Cerebellar cortex (tissue), 1 donor: ENCODE data around the gene IQGAP2.
"Not testable (repeated sequence)": the region's sequence is repeated elsewhere in the genome, so short reads cannot be mapped to it uniquely, and the experiment has no call there.

Source experiments
- DNase-seq: peaks from one replicate; pipeline ENCODE4 v3.0.0-alpha.2; 2015; ENCODE audit warnings: low spot score

IQGAP2 gene

DNA sequence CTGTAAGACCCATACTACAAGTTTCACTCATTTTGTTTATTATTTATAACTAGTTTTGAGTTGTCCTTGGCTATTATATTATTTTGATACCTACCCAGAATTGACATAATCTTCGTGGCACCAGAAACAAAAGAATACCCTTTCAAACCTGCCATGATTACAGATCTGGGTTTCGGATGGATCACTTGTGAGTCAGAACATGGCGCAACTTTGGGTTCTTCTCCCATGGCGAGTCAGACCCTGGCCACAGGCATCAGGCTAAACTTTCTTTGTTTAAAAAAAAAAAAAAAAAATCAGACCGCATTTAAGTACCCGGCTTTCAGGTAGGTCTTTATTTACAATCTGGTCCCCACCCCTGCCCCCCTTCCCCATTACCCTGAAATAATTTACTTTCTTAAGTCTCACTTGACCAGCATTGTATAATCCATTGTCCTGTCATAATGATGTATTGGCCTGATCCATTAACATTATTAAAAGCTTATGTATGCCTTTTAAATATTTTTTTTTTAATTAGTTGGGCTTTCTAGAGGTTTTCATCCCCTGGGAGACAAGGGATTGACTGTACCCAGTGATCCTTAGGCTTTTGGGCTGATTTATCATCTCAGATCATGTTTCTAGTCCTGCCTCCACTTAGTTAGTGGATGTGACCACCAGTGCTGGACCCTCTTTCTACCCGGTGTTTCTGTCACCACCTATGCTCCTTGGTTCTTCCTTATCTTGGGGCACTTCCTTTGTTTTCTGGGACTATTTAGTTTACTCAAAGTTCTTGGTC, 176.3 kb downstream of the IQGAP2 start:
- DNase-seq, result no peak

DNA sequence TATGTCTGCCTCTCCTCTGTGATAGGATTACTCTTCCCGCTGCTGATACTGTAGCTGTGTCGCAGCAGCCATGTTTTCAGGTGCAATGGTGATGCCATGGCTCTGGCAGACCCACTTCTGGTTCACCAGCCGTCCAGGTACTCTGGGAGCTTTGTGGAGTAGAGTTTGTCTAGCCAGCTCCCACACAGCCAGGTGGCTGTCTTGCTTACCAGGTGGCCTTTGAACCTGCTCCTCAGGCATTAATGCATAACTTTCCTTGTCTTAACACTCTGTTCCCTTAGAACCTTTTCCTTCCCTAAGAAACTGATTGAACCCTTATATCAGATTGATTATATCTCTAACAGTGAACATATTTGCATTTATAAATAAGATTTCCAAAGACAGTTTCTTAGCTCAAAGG, 177.9 kb downstream of the IQGAP2 start:
- no peak for DNase-seq

DNA sequence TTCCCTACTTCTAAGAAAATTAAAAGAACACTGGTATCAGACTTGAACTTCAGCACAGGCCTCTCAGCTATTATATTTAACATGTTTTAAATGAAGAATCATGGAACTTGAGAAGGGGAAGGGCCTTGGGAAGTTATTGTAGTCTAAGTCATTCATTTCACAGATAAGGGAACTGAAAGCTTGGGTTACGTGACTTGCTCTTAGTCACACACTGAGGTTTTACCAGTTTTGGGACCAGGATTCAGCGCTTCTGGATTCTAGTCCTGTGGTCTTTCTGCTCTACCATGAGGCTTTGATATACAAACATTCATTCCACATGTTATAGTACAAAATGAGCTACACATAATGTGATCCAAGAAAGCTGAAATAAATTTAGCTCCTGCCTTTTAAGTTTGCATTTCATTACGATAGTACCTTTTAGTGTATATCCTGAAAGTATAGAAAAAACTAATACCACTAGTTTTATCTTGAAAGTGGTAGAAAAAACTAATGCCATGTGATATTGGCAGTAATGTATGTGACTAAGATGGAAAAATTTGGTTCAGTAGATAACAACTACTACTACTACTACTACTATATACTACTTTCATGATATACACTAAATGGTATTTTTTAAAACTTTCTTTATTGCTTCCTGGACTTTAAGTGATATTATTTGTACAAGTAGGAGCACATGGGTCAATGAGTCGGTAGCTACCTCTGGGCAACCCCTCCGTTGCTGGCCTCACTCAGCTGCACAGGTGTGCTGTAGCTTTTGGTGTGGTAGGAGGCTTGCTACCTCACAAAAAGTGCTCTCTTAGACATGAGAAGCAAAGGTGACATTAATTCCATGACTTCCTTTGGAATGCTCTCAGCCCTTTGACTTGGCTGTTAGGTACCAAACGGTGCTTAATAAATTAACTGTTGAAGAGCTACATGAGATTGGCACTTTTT, 179.4 kb downstream of the IQGAP2 start:
- DNase-seq, result no peak

DNA sequence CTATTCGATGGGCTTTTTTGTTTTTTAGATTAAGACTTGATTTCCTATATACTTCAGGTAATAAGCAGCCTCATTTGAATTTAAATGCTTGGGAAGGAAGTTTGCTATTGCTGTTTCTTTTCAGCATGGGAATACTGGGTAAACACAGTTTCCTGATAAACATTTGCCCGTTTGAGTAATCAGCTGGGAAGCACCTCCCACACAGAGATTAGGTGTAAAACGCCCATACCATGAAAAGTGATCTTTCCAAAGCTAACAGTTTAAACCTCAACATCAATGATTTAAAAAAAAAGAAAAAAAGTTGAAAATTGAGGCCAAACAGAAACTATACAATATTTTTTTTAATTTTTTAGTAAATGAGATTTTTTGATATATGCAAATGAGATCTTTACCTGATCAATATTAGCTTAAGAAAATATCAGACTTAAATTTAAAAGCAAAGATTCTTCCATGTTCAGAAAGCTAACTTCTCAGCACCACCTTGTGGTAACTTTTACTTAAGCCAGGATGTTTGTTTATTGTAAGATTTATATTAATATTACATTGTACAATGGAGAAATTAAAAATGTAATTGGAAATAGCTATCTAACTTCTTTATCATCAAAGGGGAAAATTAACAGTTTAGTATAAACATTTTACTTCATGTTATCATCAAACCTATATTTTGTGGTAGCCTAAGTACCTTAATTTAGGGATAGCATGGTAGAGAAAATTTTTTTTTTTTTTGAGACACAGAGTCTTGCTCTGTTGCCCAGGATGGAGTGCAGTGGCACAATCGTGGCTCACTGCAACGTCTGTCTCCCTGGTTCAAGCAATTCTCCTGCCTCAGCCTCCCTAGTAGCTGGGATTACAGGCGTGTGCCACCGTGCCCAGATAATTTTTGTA, 180.3 kb downstream of the IQGAP2 start:
- DNase-seq, result peak; percentile 16

DNA sequence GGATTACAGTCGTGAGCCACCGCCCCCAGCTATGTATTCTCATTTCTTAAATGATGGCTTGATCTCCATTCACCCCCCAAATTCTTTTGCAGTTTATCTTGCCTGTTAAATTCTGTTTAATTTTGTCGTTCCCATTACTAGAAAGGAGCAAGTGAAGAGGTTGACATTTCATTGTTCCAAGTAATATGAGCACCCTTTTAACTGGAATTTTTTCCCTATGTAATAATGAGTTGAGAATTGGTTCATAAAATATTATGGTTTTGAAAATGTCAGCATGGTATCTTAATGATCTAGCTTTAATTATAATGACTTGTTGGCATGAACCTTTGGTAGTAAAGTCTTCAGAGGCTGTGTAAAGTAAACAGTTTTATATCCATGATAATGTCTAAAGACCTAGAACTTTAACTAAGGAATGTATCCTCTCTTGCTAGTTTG, 182.7 kb downstream of the IQGAP2 start:
- no peak for DNase-seq

DNA sequence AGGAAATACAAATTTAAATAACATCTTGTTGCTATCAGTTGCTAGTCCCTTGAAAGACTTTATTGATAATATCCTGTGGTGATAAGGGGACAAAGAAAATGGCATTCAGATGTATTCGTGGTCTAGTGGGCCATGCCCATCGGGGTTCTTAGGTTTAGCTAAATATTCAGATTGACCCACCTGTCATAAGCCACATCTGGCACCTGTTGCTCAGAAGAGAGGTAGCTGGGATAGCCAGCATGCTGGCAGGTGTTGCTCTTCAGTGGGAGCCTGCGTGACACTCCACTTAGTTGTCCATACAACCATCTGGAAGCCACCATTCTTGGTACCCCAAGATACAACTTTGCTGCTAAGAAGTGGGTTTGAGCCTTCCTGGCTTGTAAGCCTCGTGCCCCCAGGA, 183.4 kb downstream of the IQGAP2 start:
- no peak for DNase-seq

DNA sequence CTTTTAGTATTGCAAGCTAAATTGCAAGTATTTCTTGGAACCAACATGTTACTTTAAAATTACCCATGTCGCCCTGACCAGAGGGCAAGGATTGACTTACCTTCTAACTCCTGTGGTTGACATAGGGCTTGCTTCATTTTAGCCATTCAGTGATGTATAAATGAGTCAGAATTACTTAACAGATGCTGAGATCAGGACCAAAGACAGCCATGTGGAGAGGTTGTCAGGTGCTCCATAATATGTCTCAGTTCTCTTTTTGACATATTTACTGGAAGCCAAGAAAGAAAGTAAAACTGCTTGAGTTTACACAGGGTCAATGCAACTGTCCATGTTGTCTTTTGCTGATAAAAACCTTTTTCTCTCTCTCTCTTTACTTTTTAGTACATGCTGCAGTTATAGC, 186.9 kb downstream of the IQGAP2 start:
- DNase-seq, result no peak

DNA sequence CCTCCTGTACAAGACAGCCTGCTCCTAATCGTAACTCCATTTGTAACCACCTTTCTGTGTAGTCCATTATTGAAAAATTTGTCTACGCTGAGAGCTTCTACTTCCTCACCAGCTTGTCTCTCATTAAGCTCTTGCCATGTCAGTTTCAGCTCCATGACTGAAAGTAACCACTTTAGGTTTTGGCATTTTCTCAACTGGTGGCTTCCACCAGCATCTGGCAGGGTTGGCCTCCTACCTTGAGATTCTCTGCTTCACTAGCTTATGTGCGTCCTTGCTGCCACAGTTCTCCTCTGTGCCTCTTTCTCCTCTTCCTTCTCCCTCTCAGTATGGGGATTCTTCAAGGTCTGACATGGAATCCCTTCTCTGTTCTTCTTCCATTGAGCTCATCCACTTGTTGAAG, 188.3 kb downstream of the IQGAP2 start:
- DNase-seq, result no peak

DNA sequence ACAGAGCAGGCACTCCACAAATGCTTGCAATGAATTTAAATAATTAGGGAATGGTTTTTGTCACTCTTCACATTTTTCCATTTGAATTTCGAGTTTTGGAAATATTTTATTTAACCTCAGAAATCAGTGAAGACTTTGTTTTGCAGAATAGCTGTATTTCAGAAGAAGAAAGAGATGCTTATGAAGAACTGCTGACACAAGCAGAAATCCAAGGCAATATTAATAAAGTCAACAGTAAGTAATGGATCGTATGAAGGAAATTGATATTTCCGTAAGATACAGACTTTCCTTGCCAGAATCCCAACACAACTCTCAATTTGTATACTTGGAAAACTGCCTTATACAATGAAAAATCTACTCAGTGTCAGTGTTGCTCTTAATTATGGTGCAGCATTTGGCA, 189.6 kb downstream of the IQGAP2 start:
- no peak for DNase-seq

DNA sequence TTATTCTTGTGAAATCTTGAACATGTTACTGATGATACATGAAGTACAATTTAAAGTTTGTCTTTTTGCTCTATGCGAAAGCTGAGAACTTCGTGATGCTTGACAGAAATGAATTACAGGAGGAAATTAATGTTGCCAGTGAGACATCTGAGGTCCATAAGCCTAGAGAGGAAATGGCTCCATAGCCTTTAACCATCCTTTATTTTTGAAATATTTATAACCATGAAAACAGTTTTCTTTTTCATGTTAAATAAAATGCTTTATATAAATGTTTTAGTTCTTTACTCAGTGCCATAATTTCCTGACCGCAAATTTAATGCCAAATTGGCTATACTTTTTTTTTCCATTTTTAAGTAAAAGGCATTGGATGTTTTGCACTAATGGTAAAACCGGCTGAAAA, 191.0 kb downstream of the IQGAP2 start:
- no peak for DNase-seq

DNA sequence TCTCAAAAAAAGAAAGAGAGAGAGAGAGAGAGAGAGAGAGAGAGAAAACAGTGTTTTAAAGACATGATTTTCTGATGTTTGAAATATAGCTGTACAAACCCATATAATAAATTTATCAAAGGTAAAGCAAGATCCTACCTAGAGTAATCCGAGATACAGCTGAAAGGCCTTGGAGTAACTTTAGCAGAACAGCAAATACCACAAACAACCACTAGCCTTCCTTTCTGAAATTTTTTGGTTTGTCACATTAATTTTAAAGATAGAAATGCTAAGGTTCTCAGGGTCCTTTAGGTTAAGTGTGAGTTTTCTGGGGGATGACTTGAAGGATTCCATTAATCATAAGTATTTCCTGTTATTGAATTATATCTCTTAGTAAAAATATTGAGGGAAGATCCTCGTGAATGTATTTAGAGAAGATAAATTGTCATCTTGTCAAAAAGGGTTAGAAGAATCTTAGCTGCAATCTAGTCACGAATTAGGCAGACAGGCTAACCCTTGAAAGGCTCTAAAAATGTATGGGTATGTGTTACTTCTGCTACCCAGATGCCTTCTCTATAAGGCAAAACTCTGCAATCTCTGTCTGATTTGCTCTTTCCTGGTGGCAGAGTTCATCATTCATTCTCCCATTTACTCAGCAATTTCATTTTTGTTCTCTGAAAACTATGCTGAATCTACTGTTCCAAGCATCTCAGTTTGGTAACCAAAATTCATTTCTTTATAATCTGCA, 192.8 kb downstream of the IQGAP2 start:
- DNase-seq, result no peak

DNA sequence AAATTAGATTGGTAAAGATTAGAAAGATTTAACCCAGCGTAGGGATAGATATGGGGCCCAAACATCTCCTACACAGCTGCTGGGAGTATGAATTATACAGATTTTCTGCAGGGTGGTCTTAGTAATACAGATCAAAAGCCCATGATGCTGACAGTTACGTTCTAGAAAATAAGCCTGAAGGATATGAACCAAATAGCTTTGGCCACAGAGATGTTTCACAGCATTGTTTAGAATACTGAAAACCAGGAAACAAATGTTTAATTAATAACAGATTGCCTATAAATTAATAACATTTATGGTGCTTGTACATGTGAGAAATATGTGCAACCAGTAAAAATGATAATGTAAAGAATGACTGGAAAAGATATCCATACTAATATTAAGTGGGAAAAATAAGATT, 195.4 kb downstream of the IQGAP2 start:
- DNase-seq, result no peak

DNA sequence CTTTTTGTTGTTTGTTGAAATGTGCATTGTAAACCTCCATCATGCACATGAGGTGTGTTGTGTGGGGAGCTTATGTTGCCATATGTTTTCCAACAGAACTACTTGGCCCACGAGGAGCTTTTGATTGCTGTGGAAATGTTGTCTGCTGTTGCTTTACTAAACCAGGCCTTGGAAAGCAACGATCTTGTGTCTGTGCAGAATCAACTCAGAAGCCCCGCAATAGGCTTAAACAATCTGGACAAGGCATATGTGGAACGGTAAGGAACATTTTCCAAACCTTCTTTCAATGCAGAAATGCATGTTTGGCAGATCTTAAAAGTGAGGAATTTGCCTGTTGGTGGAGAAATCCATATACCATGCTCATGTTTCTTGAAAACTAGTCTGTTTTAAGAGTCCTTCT, 197.6 kb downstream of the IQGAP2 start:
- DNase-seq, result no peak

DNA sequence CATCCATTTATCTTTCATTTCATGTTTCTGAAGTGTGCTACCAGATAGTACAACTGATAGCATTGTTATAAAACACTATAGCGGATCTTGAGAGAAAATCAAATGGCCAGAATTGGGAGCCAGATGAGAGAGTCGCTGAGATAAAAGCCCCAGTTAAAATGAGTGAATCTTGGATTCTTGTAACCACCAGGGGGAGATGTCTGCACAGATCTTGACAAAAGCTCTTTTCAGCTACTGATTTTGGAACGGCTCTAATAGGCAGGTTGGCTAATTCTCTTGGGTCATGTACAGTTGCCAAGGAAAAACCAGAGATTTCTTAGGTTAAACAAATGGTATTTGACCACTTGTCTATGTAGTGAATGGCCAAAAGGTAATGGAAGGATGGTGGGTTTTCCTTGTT, 198.4 kb downstream of the IQGAP2 start:
- peak; percentile 75 for DNase-seq

DNA sequence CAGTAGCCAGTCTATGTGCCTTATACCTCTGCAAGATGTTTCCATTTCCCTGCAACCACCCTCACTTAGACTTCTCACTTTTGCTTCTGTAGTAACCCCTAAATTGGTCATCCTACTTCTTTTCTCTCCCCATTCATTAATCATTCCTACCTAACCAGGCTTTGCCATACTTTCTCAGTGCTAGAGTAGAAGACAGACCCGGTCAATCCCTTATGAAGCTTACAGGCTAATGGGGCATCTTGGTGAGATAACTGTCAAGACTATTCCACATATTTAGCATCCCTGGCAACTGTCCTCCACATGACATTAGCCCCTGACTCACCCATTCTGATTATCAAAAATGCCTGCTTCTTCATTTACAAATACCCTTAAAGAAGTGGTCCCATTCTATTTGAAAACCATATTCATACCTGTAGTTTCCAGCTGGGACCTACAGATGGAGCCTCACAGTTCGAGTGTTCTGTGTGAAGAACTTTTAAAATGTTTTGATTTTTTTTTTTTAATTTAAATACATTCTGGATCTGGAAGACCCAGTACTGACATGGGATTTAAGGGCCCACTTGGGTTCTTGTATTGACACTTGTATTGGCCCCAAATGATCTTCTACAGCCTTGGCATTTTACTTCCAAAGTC, 199.1 kb downstream of the IQGAP2 start:
- no peak for DNase-seq

DNA sequence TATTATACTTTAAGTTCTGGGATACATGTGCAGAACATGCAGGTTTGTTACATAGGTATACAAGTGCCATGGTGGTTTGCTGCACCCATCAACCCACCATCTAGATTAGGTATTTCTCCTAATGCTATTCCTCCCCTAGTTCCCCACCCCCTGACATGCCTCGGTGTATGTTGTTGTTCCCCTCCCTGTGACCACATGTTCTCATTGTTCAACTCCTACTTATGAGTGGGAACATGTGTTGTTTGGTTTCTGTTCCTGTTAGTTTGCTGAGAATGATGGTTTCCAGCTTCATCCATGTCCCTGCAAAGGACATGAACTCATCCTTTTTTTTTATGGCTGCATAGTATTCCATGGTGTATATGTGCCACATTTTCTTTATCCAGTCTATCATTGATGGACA, 200.9 kb downstream of the IQGAP2 start:
- not testable (repeated sequence) for DNase-seq

DNA sequence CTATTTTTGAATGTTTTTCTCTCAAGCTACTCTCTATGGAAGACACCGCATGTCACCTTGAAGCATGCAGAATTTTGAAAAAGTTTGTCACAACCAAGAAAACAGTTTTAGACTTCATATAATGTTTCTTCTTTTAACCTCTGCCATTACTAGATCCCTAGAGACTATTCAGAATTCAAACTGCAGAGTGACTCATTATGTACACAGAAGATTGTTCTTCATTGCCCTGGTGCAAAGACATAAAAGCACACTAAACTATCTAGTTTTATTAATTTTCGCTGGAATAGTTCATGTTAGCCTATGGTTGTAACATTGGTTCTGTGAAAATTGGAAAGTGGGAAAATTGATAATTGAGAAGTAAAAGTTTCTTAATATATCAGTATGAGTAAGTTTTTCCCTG, 201.8 kb downstream of the IQGAP2 start:
- DNase-seq, result no peak

DNA sequence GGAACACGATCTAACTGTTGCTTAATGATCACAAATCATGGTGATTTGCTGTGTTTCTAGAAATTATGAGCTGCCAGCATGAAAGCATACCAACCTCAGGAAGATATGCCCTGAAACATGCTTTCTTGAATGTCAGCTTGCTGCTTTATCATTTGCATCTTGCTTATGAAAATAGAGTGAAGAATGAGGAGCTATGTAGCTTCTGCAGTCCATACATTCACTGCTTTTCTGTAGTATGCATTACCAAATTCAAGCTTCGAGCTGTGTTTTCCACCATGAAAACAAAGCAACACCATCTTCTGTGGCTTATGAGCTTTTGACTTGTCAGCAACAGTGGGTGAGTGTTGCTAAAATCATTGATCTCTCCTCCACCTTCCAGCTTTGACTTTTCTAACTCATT, 203.6 kb downstream of the IQGAP2 start:
- DNase-seq, result no peak

DNA sequence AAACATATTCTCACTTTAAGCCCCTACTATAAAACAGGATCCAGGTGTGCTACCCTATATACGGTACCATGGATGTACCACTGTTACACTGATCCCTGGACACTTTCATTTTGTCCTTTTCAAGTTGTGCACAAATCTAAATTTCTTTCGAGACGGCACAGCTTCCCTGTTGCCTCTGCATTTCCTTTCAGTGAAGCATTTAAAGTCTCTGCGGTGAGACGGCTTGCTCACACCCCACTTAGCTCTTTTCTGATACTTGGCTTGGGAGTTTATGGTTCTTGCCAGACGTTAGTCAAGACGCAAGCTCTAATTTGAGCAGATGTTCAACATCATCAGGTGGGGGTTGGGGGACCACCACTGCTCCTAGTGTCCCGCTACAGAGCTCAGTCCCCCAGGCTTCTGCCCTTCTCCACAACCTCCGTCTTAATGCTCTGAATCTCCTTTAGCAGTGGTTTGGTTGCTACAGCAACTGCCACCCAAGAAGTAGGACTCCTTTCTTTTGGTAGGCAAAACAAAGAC, 204.3 kb downstream of the IQGAP2 start:
- DNase-seq, result no peak

DNA sequence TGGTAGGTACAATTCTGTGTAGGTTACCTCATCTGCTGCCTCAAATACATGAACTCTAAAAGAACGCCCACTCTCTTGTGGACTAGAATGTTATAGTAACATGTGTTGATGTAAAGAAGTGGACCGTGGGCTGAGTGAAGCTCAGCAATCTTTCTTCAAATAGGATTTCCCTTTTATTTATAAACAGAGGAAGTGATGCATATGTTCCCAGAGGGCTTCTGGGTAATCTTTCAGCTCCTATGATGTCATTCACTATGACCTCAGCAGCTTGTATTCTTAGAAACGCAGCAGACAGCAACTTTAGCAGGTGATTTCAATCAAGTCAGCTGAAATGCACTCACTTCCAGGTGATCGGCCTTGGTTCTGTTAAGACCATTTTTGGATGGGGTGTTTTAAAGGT, 205.7 kb downstream of the IQGAP2 start:
- DNase-seq, result peak; percentile 56

DNA sequence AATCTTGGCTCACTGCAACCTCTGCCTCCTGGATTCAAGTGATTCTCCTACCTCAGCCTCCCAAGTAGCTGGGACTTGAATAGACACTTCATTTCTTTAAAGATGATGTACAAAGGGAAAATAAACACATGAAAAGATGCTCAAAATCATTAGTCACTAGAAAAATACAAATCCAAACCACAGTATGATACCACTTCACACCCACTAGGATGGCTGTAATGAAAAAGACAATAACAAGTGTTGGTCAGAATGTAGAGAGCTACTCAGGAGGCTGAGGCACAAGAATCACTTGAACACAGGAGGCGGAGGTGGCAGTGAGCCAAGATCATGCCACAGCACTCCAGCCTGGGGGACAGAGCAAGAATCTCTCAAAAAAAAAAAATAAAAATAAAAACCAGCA, 207.1 kb downstream of the IQGAP2 start:
- no peak for DNase-seq
